NCI-H748 treated with DMSO at 0.1 percent for 48 hours (cell line): Measurements from ENCODE around the gene AIP.
"Not testable (repeated sequence)": the region's sequence is repeated elsewhere in the genome, so short reads cannot be mapped to it uniquely, and the experiment has no call there.

Experiments used
- DNase-seq: peaks from one replicate; lab custom pipeline; 2025; lab: John Stamatoyannopoulos, UW

The AIP gene

GRCh38 chr11:67507242-67507863 lies 24.5 kb downstream of the AIP start:
- no peak for DNase-seq

GRCh38 chr11:67507864-67508485 lies 25.1 kb downstream of the AIP start, which contains the start of gene CDK2AP2:
CDK2AP2 (minus strand) TSS chr11:67508162; CDS start chr11:67508082, 80 bp downstream.
- peak; percentile 95 for DNase-seq

- DNase-seq, result peak; percentile 96
These were observed 25.8 kb downstream of the AIP start for GRCh38 chr11:67508486-67509121.

GRCh38 chr11:67510023-67510345 lies 27.2 kb downstream of the AIP start:
- no peak for DNase-seq

- DNase-seq, result not testable (repeated sequence)
These were observed 28.7 kb downstream of the AIP start for GRCh38 chr11:67511558-67511957.

GRCh38 chr11:67514116-67514515 lies 31.3 kb downstream of the AIP start:
- DNase-seq, result no peak

GRCh38 chr11:67516806-67517205 lies 34.0 kb downstream of the AIP start:
- no peak for DNase-seq

GRCh38 chr11:67517784-67518552 lies 35.1 kb downstream of the AIP start:
- DNase-seq, result no peak

- no peak for DNase-seq
These were observed 36.9 kb downstream of the AIP start for GRCh38 chr11:67519726-67520125.

- DNase-seq, result no peak
These were observed 38.3 kb downstream of the AIP start for GRCh38 chr11:67520856-67521824.

GRCh38 chr11:67521924-67522323 lies 39.1 kb downstream of the AIP start:
- no peak for DNase-seq

- DNase-seq, result no peak
These were observed 39.5 kb downstream of the AIP start for GRCh38 chr11:67522338-67522737.

GRCh38 chr11:67522844-67523555 lies 40.2 kb downstream of the AIP start, which contains the start of gene CABP2:
CABP2 (minus strand) TSS chr11:67523446; CDS start chr11:67523326, 120 bp downstream.
- DNase-seq, result no peak

GRCh38 chr11:67523556-67524479 lies 41.0 kb downstream of the AIP start:
- no peak for DNase-seq

GRCh38 chr11:67524480-67524808 lies 41.6 kb downstream of the AIP start:
- DNase-seq, result no peak

GRCh38 chr11:67525275-67525976 lies 42.6 kb downstream of the AIP start:
- DNase-seq, result no peak

- DNase-seq, result no peak
These were observed 45.5 kb downstream of the AIP start for GRCh38 chr11:67528376-67528775.

- DNase-seq, result no peak
These were observed 47.4 kb downstream of the AIP start for GRCh38 chr11:67530282-67530592.

GRCh38 chr11:67532889-67533288 lies 50.1 kb downstream of the AIP start:
- DNase-seq, result no peak
